Measurements from ENCODE around the gene UCP3. TPM values are rescaled to one million over a fixed set of nuclear protein-coding genes. Genes with fewer than 3 reads are reported as not detected.

UCP3 gene
- total and polyA plus RNA-seq, 10 of the 15 experiments (the other 5 are each of a cell fraction or from before 2014, with no cell fraction given) = 0.02 to 1.9 (median 0.94) TPM

DNA sequence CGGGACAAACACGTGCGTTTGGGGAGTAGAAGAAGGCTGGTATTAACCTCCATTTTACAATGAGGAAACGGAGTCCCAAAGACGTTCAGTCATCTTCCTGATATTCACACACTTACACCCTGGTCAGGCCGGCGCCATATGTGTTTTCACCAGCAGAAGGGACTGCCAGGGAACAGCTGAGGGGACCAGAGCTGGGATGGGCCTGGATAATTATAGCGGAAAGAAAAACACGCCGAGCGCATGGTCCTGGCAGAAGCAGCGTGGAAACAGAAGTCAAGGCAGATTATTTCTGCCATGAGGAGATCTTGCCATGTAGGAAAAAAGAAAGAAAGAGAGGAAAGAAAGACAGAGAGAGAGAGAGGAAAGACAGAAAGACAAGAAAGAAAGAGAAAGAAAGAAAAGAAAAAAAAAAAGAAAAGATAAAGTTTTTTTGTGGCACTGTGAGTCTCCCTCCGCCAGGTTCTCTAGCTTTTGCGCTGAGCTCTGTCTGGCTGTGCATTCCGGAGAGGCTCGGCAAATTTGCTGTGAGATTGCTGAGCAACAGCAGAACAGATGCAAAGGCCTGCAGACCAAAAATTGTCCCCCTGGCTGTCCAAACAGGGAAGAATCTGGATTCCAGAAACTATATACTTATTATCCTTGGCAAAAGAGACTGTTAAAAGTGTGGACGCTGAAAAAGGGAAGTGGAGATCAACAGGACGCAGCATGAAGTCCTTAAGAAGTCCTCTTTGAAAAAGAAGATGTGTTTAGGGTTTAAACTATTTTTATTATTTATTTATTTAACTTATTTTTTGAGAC is 24.9 kb downstream of the UCP3 start:
- Histone ChIP-seq H3K9me3 (replicated peaks; ENCODE audit: control insufficient read depth, insufficient read depth, low read length) (no peaks in the 10 kb centered on the region), H3K27ac (ENCODE audit: control insufficient read depth, insufficient read depth) (peak overlapping the region; percentile 85), H3K9ac (ENCODE audit: control insufficient read depth, insufficient read depth, low read length) (peak overlapping the region; percentile 85), H2AFZ (ENCODE audit: control insufficient read depth, low read depth, low read length) (peak overlapping the region; percentile 84), H3K36me3 (ENCODE audit: control insufficient read depth in 2 of 2, insufficient read depth in 2 of 2, low read length in 1 of 2) (no peaks in the 10 kb centered on the region), H4K20me1 (ENCODE audit: control insufficient read depth, insufficient read depth) (no peaks in the 10 kb centered on the region), H3K4me2 (ENCODE audit: control insufficient read depth, insufficient read depth) (peak overlapping the region; percentile 99), H3K4me1 (ENCODE audit: control insufficient read depth, insufficient read depth, low read length) (peaks cover 29% of the 10 kb centered on the region), H3K4me3 (peak overlapping the region; percentile 79), H3K79me2 (ENCODE audit: control insufficient read depth, insufficient read depth, low read length) (peaks cover 38% of the 10 kb centered on the region), H3K27me3 (replicated peaks in 1 of 2; ENCODE audit: control insufficient read depth in 2 of 2, insufficient read depth in 2 of 2, low read length in 1 of 2) (no peaks in the 10 kb centered on the region)
- TSS peak; percentile 93 for BruUV-seq (replicated peaks)
- ChIA-PET SMC1A (ENCODE audit: uncharacterized antibody, unreplicated experiment) (interaction anchor here (0.6 to 5.5 kb wide), 5 partner anchors 7 to 129 kb away, joined by 3 to 49 read pairs (median 6); no protein-coding TSS in a partner anchor), CTCF (no interaction called here), RAD21 (ENCODE audit: unreplicated experiment) (interaction anchor here (4.9 kb wide), 1 partner anchor 8 kb away, joined by 47 read pairs; no protein-coding TSS in a partner anchor), POLR2A (interaction anchor here (1.5 kb wide), 1 partner anchor 11 kb away, joined by 3 read pairs; no protein-coding TSS in a partner anchor)
- FAIRE-seq = no peak
- no peak for ATAC-seq
- in situ Hi-C loops (cut with MboI) = no loop called here
- DNase-seq (ENCODE audit: low read depth, low spot score) = no peak
- WGBS (ENCODE audit: insufficient coverage, insufficient replicate concordance, low lambda C conversion rate, missing lambda C conversion rate) = 63% methylated on average over 18 of the region's 18 CpGs
- intact Hi-C loops (cut with micrococcal nuclease; ENCODE audit: unreplicated experiment) = loop anchor here (5.0 kb wide), 2 partner anchors 38 to 188 kb away; partner anchors contain the start of genes C2CD3 and PPME1
- TF ChIP-seq RAD21 (IDR thresholded peaks at IDR 0.05; ENCODE audit: insufficient read depth, low read depth, low read length) = no peak
- TF ChIP-seq TBL1XR1 (IDR thresholded peaks at IDR 0.05; ENCODE audit: low read depth, low read length) = no peak
- TF ChIP-seq ATF7 (IDR thresholded peaks at IDR 0.05; ENCODE audit: low read depth) = no peak
- no peak for TF ChIP-seq TCF12 (IDR thresholded peaks at IDR 0.05; ENCODE audit: low read depth, low read length)
- TF ChIP-seq SUZ12 (IDR thresholded peaks at IDR 0.05; ENCODE audit: unreplicated experiment) = no peak
- no peak for TF ChIP-seq ZSCAN29 (IDR thresholded peaks at IDR 0.05)
- TF ChIP-seq, protein P1, sequence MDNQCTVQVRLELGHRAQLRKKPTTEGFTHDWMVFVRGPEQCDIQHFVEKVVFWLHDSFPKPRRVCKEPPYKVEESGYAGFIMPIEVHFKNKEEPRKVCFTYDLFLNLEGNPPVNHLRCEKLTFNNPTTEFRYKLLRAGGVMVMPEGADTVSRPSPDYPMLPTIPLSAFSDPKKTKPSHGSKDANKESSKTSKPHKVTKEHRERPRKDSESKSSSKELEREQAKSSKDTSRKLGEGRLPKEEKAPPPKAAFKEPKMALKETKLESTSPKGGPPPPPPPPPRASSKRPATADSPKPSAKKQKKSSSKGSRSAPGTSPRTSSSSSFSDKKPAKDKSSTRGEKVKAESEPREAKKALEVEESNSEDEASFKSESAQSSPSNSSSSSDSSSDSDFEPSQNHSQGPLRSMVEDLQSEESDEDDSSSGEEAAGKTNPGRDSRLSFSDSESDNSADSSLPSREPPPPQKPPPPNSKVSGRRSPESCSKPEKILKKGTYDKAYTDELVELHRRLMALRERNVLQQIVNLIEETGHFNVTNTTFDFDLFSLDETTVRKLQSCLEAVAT (IDR thresholded peaks at IDR 0.05) = peak; percentile 88
- no peak for TF ChIP-seq HDAC6 (IDR thresholded peaks at IDR 0.05; ENCODE audit: unreplicated experiment)
- no peak for TF ChIP-seq FOS (IDR thresholded peaks at IDR 0.05; ENCODE audit: borderline replicate concordance, extremely low read depth, insufficient read length)
- 0 out of 2 replicates have a peak, but pooled peaks have one; percentile 23 for TF ChIP-seq STAT1 (conservative IDR thresholded peaks at IDR 0.05)
- TF ChIP-seq, protein P2, sequence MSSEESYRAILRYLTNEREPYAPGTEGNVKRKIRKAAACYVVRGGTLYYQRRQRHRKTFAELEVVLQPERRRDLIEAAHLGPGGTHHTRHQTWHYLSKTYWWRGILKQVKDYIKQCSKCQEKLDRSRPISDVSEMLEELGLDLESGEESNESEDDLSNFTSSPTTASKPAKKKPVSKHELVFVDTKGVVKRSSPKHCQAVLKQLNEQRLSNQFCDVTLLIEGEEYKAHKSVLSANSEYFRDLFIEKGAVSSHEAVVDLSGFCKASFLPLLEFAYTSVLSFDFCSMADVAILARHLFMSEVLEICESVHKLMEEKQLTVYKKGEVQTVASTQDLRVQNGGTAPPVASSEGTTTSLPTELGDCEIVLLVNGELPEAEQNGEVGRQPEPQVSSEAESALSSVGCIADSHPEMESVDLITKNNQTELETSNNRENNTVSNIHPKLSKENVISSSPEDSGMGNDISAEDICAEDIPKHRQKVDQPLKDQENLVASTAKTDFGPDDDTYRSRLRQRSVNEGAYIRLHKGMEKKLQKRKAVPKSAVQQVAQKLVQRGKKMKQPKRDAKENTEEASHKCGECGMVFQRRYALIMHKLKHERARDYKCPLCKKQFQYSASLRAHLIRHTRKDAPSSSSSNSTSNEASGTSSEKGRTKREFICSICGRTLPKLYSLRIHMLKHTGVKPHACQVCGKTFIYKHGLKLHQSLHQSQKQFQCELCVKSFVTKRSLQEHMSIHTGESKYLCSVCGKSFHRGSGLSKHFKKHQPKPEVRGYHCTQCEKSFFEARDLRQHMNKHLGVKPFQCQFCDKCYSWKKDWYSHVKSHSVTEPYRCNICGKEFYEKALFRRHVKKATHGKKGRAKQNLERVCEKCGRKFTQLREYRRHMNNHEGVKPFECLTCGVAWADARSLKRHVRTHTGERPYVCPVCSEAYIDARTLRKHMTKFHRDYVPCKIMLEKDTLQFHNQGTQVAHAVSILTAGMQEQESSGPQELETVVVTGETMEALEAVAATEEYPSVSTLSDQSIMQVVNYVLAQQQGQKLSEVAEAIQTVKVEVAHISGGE (CRISPR knock-in tag; IDR thresholded peaks at IDR 0.05) = no peak
- TF ChIP-seq CBFB (IDR thresholded peaks at IDR 0.05; ENCODE audit: low read depth) = no peak
- no peak for TF ChIP-seq SREBF2 (IDR thresholded peaks at IDR 0.05; ENCODE audit: low read length)
- TF ChIP-seq IRF4 (IDR thresholded peaks at IDR 0.05; ENCODE audit: low read depth, low read length) = no peak
- no peak for TF ChIP-seq POLR2AphosphoS2 (IDR thresholded peaks at IDR 0.05; ENCODE audit: low read depth, low read length)
- peak; percentile 66; the same call in 1 of the 2 replicates for TF ChIP-seq SPI1 (IDR thresholded peaks at IDR 0.05; ENCODE audit: borderline replicate concordance, insufficient read depth, low read depth, low read length)
- TF ChIP-seq BHLHE40 (IDR thresholded peaks at IDR 0.05; ENCODE audit: borderline replicate concordance in 1 of 2, low read depth in 2 of 2, low read length in 1 of 2) = no peak
- TF ChIP-seq CEBPB (IDR thresholded peaks at IDR 0.05; ENCODE audit: borderline replicate concordance in 1 of 2, low read depth in 2 of 2, low read length in 2 of 2) = no peak
- TF ChIP-seq SMARCA5 (IDR thresholded peaks at IDR 0.05) = no peak
- no peak for TF ChIP-seq MEF2B (IDR thresholded peaks at IDR 0.05; ENCODE audit: partially characterized antibody, poor library complexity, severe bottlenecking)

Data from GM12878 (cell line).